Upper lobe of right lung (tissue), 1 donor: ENCODE measurements around the gene CEMIP2. TPM values are rescaled to one million over a fixed set of nuclear protein-coding genes. Genes with fewer than 3 reads are reported as not detected.

Source experiments
- ATAC-seq: fragments of 200-7000 bp; cut with Tn5 transposase; one replicate; pipeline ENCODE4 v1.9.1; 2020; ENCODE audit warnings: mild to moderate bottlenecking, moderate library complexity
- DNase-seq: peaks from one replicate; pipeline ENCODE4 v3.0.0-alpha.2; 2020
- H3K27ac ChIP-seq: fragments of 200-600 bp; one replicate; pipeline ENCODE4 v1.8.0; 2022
- H3K27me3 ChIP-seq: fragments of 200-600 bp; one replicate; pipeline ENCODE4 v1.8.0; 2022; ENCODE audit warnings: mild to moderate bottlenecking
- H3K36me3 ChIP-seq: fragments of 200-600 bp; one replicate; pipeline ENCODE4 v1.8.0; 2022
- H3K4me1 ChIP-seq: fragments of 200-600 bp; one replicate; pipeline ENCODE4 v1.8.0; 2022
- H3K4me3 ChIP-seq: fragments of 200-600 bp; one replicate; pipeline ENCODE4 v1.8.0; 2022; ENCODE audit warnings: mild to moderate bottlenecking
- H3K9me3 ChIP-seq: fragments of 200-600 bp; one replicate; pipeline ENCODE4 v1.8.0; 2022
- CTCF ChIP-seq: fragments of 200-600 bp; IDR thresholded peaks from one replicate; pipeline ENCODE4 v1.8.0; 2022; ENCODE audit warnings: antibody characterized with exemption
- intact Hi-C: fragments of 100-400 bp; cut with DNase I; formaldehyde crosslinking; loops from one replicate; pipeline ENCODE4 v1.11.0; 2022
- total RNA-seq: library from RNA; stranded (reverse); fragmentation: NEBNext Ultra II Directional; extraction: Animal tissue kit (Norgen Biotek cat#: 25700); gene quantifications from one replicate; pipeline ENCODE4 v1.2.1, GENCODE V29; 2021
- donor health status: DM: no; HTN: yes; CAD: no; lungs with severe emphysema.

Gene CEMIP2
- total RNA-seq, 1 donor from 2014 or later: 219 TPM

GRCh38 chr9:71655141-71655540 is 113.2 kb downstream of the CEMIP2 start:
- TF ChIP-seq CTCF: no peak
- H3K27ac ChIP-seq: no peak overlapping the region
- no peaks in the 10 kb centered on the region for H3K9me3 ChIP-seq
- intact Hi-C loops: no loop called here
- H3K27me3 ChIP-seq: no peaks in the 10 kb centered on the region
- DNase-seq (no peak), ATAC-seq (no peak)
- H3K4me3 ChIP-seq: no peak overlapping the region
- H3K4me1 ChIP-seq: no peaks in the 10 kb centered on the region
- H3K36me3 ChIP-seq: no peaks in the 10 kb centered on the region

- H3K4me3 ChIP-seq: no peak overlapping the region
- no peak overlapping the region for H3K27ac ChIP-seq
- intact Hi-C loops: no loop called here
- ATAC-seq (no peak), DNase-seq (no peak)
- H3K27me3 ChIP-seq: no peaks in the 10 kb centered on the region
- no peaks in the 10 kb centered on the region for H3K36me3 ChIP-seq
- no peak for TF ChIP-seq CTCF
- no peaks in the 10 kb centered on the region for H3K9me3 ChIP-seq
- peaks cover 5% of the 10 kb centered on the region for H3K4me1 ChIP-seq
These were observed 115.8 kb downstream of the CEMIP2 start for GRCh38 chr9:71652480-71652879.

GRCh38 chr9:71648453-71648852 is 119.9 kb downstream of the CEMIP2 start:
- ATAC-seq (no peak), DNase-seq (no peak)
- Histone ChIP-seq H3K36me3 (no peaks in the 10 kb centered on the region), H3K4me1 (peaks cover 23% of the 10 kb centered on the region), H3K4me3 (no peak overlapping the region), H3K9me3 (no peaks in the 10 kb centered on the region), H3K27me3 (no peaks in the 10 kb centered on the region), H3K27ac (no peak overlapping the region)
- no peak for TF ChIP-seq CTCF
- intact Hi-C loops: no loop called here

GRCh38 chr9:71647094-71647591 is 121.2 kb downstream of the CEMIP2 start:
- H3K27ac ChIP-seq: peak overlapping the region; percentile 51
- no peaks in the 10 kb centered on the region for H3K36me3 ChIP-seq
- peaks cover 24% of the 10 kb centered on the region for H3K4me1 ChIP-seq
- peak; percentile 82 for DNase-seq
- H3K4me3 ChIP-seq: no peak overlapping the region
- no peaks in the 10 kb centered on the region for H3K9me3 ChIP-seq
- TF ChIP-seq CTCF: no peak
- ATAC-seq: peak; percentile 85
- H3K27me3 ChIP-seq: no peaks in the 10 kb centered on the region
- intact Hi-C loops: no loop called here

GRCh38 chr9:71646131-71646530 is 122.2 kb downstream of the CEMIP2 start:
- no peak for ATAC-seq
- intact Hi-C loops: no loop called here
- no peaks in the 10 kb centered on the region for H3K9me3 ChIP-seq

More at GRCh38 chr9:71646131-71646530, 122.2 kb downstream of the CEMIP2 start:
- no peaks in the 10 kb centered on the region for H3K27me3 ChIP-seq
- peaks cover 24% of the 10 kb centered on the region for H3K4me1 ChIP-seq
- no peaks in the 10 kb centered on the region for H3K36me3 ChIP-seq
- peak overlapping the region; percentile 51 for H3K27ac ChIP-seq
- H3K4me3 ChIP-seq: no peak overlapping the region
- no peak for DNase-seq
- TF ChIP-seq CTCF: no peak
